DMS153 (cell line): ENCODE measurements around the gene KCNJ12.
"Not testable (repeated sequence)": the region's sequence is repeated elsewhere in the genome, so short reads cannot be mapped to it uniquely, and the experiment has no call there.

Source experiments
- DNase-seq: peaks from one replicate; lab custom pipeline; 2025; lab: John Stamatoyannopoulos, UW

Gene KCNJ12

DNA sequence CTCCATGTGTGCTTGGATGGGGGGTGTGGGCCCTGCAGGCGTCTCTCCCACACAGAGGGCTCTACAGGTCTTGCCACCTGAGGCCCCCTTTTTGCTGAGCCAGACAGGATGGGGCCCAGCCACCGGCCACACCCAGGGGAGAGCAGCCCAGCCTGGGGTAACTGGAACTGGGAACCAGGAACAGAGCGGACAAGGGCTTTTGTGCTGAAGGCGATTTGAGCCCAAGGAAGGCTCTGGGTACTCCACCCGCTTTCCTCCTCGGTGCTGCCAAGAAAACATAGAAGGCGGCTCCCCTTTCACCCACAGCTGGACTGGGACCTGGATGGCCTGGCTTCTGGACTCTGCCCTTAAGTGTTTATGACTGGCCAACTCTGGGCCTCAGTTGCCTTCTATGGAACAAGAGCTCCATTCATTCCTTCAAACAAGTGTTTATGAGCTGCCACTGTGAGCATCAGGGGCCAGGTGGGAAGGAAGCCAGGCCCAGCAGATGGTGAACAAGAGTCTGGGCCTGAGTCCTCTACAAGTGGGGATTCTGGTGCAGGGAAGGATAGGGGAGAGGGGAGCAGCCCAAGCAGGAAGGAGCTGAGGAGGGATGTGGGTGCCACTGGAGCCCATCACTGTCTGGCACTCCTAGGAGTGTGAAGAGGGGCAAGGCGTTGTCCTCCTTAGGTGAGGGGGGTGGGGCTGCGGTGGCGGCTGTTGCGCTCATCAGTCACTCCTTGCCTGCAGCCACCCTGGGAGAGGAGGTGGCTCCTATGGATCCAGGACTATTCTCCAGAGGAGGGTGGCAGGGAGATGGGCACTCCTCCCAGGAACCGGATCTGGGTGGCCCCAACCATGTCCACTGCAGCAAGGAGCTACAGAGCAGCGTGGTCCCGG, 46.4 kb downstream of the KCNJ12 start:
- DNase-seq = not testable (repeated sequence)

GRCh38 chr17:21423190-21423493, 47.0 kb downstream of the KCNJ12 start:
- not testable (repeated sequence) for DNase-seq

- DNase-seq = not testable (repeated sequence)
Measured at GRCh38 chr17:21424697-21425096, 48.5 kb downstream of the KCNJ12 start.

DNA sequence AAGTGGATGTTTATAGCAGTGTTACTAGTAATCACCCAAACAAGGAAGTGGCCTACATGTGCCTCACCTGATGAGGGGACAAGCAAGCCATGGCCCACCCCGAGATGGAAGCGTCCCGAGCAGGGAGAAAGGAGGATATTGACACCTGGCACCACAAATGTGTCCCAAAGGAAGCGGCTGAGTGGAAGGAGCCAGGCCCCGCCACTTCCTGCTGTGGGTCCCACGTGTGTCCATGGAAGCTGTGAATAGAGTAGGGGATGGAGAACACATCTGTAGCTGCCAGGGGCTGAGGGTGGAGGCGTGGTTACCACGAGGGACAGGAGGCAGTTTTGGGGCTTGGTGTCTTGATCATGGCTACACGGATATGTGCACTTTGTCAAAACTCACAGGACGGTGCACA, 49.2 kb downstream of the KCNJ12 start:
- no peak for DNase-seq

DNA sequence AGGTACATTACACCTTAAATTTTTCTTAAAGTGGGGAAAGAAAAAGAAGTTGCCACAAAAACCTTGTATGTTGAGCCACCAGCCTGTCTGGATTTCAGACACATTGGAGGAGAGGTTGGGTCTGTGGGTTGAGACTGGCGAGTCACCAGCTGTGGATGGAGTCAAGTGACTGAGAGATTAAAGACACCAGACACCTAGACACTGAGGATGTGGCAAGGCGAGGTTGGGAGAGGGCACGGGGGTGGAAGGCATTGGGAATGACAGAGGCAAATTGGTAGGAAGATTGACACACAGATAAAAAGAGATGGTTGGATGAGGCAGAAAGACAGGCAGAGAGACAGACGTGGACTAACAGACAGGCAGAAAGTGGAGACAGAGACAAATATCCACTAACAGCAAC, 49.6 kb downstream of the KCNJ12 start:
- no peak for DNase-seq

GRCh38 chr17:21426246-21426645, 50.1 kb downstream of the KCNJ12 start:
- DNase-seq = not testable (repeated sequence)

DNA sequence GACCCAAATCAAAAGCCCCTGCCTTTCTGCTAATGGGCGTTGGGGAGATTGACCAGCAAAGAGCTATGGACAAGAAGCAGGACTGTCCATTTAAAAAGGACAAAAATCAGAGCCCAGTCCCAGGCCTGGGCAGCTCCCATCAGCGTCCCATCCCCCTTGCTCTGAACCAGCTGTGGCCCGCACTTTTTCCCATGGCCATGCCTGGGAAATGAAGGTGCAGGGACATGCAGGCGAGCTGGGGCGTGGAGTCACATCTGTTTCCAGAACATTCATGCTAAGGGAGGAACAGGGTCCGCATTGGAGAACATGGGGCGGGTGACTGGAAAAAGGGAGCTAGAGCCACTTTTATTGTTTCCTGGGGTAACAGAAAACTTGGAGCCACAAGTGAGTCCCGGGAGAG, 50.7 kb downstream of the KCNJ12 start:
- DNase-seq = not testable (repeated sequence)

DNA sequence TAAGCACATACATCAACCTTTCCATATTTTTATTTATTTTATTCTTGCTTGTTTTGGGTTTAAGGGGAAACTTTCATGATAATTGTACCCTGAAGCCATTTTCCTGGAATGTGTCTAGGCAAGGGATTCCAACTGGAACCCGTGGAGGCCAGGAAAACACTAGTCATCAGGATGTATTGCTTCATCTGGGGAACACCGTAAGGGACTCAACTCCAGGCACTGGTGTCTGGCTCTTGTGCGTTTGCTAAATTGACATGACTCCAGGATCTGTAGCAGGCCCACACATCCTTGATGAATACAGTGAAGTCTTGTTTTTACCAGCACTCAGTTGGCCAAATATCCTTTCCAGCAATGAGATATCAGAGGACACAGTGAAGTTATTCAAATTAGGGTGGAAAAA, 51.6 kb downstream of the KCNJ12 start:
- DNase-seq = not testable (repeated sequence)

GRCh38 chr17:21428752-21429424, 52.7 kb downstream of the KCNJ12 start:
- DNase-seq = not testable (repeated sequence)

GRCh38 chr17:21429921-21430628, 53.9 kb downstream of the KCNJ12 start:
- DNase-seq = not testable (repeated sequence)

DNA sequence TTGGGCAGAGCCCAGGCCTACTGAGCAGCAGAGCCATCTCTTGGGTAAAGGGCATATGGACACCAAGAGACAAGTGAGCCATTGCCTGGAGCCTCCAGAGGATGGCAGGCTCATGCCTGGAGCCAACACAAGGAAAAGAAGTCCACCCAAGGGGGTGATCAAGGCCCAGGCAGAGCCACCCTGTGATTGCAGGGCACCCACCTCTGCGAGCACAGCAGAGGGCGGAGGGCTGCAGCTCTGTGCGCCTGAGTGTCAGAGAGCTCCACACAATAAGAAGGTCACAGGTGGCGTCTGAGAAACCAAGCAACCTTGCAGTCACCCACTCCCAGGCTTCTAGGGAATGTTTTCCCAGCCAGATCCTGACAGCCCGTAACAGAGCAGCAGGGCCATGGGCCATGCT, 57.8 kb downstream of the KCNJ12 start:
- not testable (repeated sequence) for DNase-seq

- not testable (repeated sequence) for DNase-seq
Measured at GRCh38 chr17:21434976-21435375, 58.8 kb downstream of the KCNJ12 start.

DNA sequence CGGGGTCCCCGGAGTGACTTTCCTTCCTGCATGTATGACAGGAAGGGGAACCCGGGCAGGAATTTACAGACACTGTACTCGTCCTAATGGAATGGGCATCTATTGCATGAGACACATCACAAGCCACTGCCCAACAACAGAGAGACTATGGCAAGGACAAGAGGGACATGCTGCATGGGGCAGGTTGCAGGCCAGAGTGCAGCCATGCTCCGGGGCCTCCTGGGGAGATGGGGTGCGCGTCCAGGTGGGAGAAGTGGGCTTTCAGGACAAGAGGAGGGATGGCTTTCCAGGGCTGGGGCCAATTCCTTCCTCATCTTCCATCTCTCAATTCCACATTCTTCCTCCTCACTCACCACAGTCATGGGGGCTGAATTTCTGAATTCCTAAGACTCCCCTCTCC, 60.3 kb downstream of the KCNJ12 start:
- not testable (repeated sequence) for DNase-seq

- not testable (repeated sequence) for DNase-seq
Measured at GRCh38 chr17:21436883-21437836, 61.0 kb downstream of the KCNJ12 start.

- DNase-seq = not testable (repeated sequence)
Measured at GRCh38 chr17:21438316-21439014, 62.3 kb downstream of the KCNJ12 start.

DNA sequence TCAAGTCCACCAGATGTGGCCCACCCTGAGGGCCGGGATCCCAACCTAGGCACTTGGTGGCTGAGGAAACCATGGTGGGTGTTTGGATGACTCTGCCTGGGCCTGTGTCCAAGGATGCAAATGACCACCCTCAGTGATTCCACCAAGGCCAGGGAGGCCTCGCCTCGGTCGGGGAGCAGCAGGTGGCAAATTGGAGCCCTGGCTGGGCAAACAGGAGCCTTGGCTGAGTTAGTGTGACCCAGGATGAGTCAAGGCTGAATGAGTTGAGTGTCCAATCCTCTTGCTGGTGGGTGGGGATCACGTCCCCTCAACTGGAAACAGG, 62.8 kb downstream of the KCNJ12 start:
- not testable (repeated sequence) for DNase-seq

- DNase-seq = no peak
Measured at GRCh38 chr17:21445091-21445650, 69.0 kb downstream of the KCNJ12 start.

DNA sequence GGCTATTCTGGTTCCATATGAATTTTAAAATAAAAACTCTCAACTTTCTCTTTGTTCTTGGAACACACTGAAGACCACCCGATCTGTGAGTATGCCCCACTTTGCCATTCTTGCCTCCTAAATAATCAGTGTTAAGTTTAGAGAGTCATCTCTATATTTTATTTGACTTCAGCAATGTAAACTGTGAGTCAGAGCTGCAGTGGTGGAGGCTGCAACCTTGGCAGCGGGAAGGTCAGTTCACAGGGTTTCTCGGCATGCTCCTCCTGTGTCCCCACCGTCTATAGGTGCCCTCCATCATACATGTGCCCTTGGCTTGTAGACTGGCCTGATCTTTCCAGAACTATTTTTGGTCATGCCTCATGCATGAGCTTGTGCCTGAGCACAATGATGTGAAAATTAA, 71.4 kb downstream of the KCNJ12 start:
- not testable (repeated sequence) for DNase-seq

- not testable (repeated sequence) for DNase-seq
Measured at GRCh38 chr17:21449891-21450290, 73.7 kb downstream of the KCNJ12 start.

DNA sequence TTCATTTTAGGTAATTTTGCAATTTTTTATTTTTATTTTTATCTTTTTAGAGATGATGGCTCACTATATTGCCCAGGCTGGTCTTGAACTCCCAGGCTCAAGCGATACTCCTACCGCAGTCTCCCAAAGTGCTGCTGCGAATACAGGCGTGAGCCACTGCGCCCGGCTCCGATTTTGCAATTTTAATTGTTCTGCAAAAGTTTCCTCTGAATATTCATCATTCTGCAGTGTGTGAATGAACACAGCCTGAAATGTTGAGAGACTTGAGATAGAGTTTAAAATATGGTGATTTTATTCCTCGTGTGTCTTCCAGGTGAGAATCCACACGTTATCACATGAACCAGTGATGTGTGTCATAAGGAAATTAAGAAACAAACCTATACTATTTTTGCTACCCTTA, 75.8 kb downstream of the KCNJ12 start:
- DNase-seq = no peak
